GM23248 (cell line): ENCODE measurements around the gene MSS51.

Source experiments
- EZH2 ChIP-seq: fragments of 200-600 bp; sonication (generic); IDR thresholded peaks from 2 replicates; pipeline ENCODE4 v1.6.1; 2018; ENCODE audit warnings: antibody characterized with exemption, mild to moderate bottlenecking; ENCODE audit not compliant: insufficient read depth, poor library complexity, severe bottlenecking
- EZH2phosphoT487 ChIP-seq: fragments of 200-600 bp; sonication (generic); IDR thresholded peaks from 2 replicates; pipeline ENCODE4 v1.6.1; 2018; ENCODE audit warnings: antibody characterized with exemption, moderate library complexity, mild to moderate bottlenecking, low read depth; ENCODE audit not compliant: insufficient read depth

DNA sequence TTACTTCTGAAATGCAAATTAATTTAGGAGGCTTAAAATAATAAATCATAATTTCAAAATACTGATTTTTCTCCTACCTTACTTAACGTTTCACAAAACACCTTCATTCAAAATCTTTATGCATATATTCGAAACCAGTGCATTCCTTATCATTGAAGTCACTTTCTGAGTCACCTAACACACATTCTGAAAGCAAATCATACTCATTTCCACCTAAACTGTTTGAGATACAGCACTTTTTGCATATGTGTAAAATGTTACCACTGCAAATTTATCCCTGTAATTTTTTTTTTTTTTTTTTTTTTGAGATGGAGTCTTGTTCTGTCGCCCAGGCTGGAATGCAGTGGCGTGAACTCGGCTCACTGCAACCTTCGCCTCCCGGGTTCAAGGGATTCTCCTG lies 46.8 kb upstream of the MSS51 start:
- TF ChIP-seq EZH2 (no peak), EZH2phosphoT487 (no peak)
